K562 (cell line): ENCODE data around the gene NXF1. TPM values are rescaled to one million over a fixed set of nuclear protein-coding genes. Genes with fewer than 3 reads are reported as not detected.

ENCODE experiments used
- ARHGAP35 ChIP-seq: fragments of 450-650 bp; IDR thresholded peaks from 2 replicates; pipeline ENCODE4 v1.6.1; 2018; ENCODE audit not compliant: partially characterized antibody
- CBX2 ChIP-seq: fragments of 200-600 bp; sonication (generic); IDR thresholded peaks from one replicate; pipeline ENCODE4 v1.6.1; 2012; ENCODE audit warnings: mild to moderate bottlenecking, low read length, inconsistent platforms; ENCODE audit not compliant: insufficient read depth, poor library complexity, severe bottlenecking
- CCAR2 ChIP-seq: fragments of 200-400 bp; formaldehyde crosslinking; IDR thresholded peaks from 2 replicates; pipeline ENCODE4 v1.6.1; 2017; ENCODE audit warnings: mild to moderate bottlenecking, low read depth, low read length
- ETS1 ChIP-seq: conservative IDR thresholded peaks from 2 replicates; pipeline ENCODE4 v1.6.1; 2011; ENCODE audit warnings: low read depth, mild to moderate bottlenecking, low read length; ENCODE audit not compliant: control insufficient read depth
- FOSL1 ChIP-seq: fragments of 200-800 bp; sonication (Bioruptor generic); conservative IDR thresholded peaks from 2 replicates; pipeline ENCODE4 v1.6.1; 2016; ENCODE audit warnings: missing genetic modification characterization, missing compliant biosample characterization
- FOXA1 ChIP-seq: fragments of 450-650 bp; IDR thresholded peaks from 2 replicates; pipeline ENCODE4 v1.6.1; 2016; ENCODE audit warnings: mild to moderate bottlenecking, borderline replicate concordance
- FOXK2 ChIP-seq, 2 experiments: fragments of 450-650 bp; IDR thresholded peaks in 1 of 2; conservative IDR thresholded peaks in 1 of 2; 2 replicates each; pipeline ENCODE4 v1.6.1; 2016; ENCODE audit warnings: low read depth in 2 of 2, mild to moderate bottlenecking in 1 of 2
- FUS ChIP-seq: fragments of 200-400 bp; formaldehyde crosslinking; optimal IDR thresholded peaks from 2 replicates; pipeline ENCODE3; 2017; ENCODE audit warnings: low read depth, low read length
- MIER1 ChIP-seq: fragments of 450-650 bp; IDR thresholded peaks from 2 replicates; pipeline ENCODE4 v1.6.1; 2016; ENCODE audit warnings: antibody characterized with exemption, mild to moderate bottlenecking, low read depth
- MITF ChIP-seq: IDR thresholded peaks from 2 replicates; pipeline ENCODE4 v1.6.1; 2014; ENCODE audit warnings: antibody characterized with exemption
- NELFE ChIP-seq: IDR thresholded peaks from 2 replicates; pipeline ENCODE4 v1.6.1; 2011; ENCODE audit warnings: mild to moderate bottlenecking; ENCODE audit not compliant: insufficient read depth, insufficient read length
- POLR2H ChIP-seq: IDR thresholded peaks from 2 replicates; pipeline ENCODE4 v1.6.1; 2016; ENCODE audit warnings: missing genetic modification characterization, low read depth, mild to moderate bottlenecking, control low read depth, missing compliant biosample characterization, moderate library complexity
- RERE ChIP-seq: sonication (generic); formaldehyde crosslinking; IDR thresholded peaks from 2 replicates; pipeline ENCODE4 v1.8.0; 2023; ENCODE audit warnings: missing genetic modification reagents, mild to moderate bottlenecking, borderline replicate concordance
- RFX1 ChIP-seq: fragments of 450-650 bp; IDR thresholded peaks from 2 replicates; pipeline ENCODE4 v1.6.1; 2016; ENCODE audit warnings: mild to moderate bottlenecking, moderate library complexity
- SMARCB1 ChIP-seq: IDR thresholded peaks from 2 replicates; pipeline ENCODE4 v1.6.1; 2011; ENCODE audit warnings: improper control_type of control experiment, low read depth; ENCODE audit not compliant: insufficient read length
- SMARCE1 ChIP-seq: fragments of 450-650 bp; IDR thresholded peaks from 2 replicates; pipeline ENCODE4 v1.7.1; 2016; ENCODE audit warnings: mild to moderate bottlenecking
- VEZF1 ChIP-seq: fragments of 200-800 bp; sonication (Bioruptor generic); IDR thresholded peaks from 2 replicates; pipeline ENCODE4 v1.6.1; 2017; ENCODE audit warnings: missing genetic modification characterization, missing compliant biosample characterization
- ZNF511 ChIP-seq: sonication (generic); formaldehyde crosslinking; IDR thresholded peaks from 2 replicates; pipeline ENCODE4 v1.8.0; 2022; ENCODE audit warnings: mild to moderate bottlenecking, missing genetic modification reagents
- polyA plus RNA-seq, 8 experiments: library from polyadenylated mRNA; depleted of rRNA in 4 of 8; stranded (reverse) in 5 of 8; unstranded in 3 of 8; fragments of >200 nt; fragmentation: Nextera tagmentation in 2 of 8; fragmentation: Illumina TruSeq in 1 of 8; extraction: Ambion mirVana in 2 of 8; extraction: Trizol in 1 of 8; gene quantifications; 2 replicates each; pipeline versions ENCODE4 v1.2.1 to v1.2.3, GENCODE V29; 2011 to 2014; ENCODE audit warnings: inconsistent platforms in 1 of 8, missing spikeins in 1 of 8
- total RNA-seq, 7 experiments: library from RNA; depleted of rRNA in 6 of 7; stranded (reverse); fragments of >200 nt in 6 of 7; fragmentation: Illumina TruSeq in 2 of 7; extraction: Trizol in 2 of 7; gene quantifications; 2 replicates each; pipeline versions ENCODE4 v1.2.1 to v1.2.3, GENCODE V29; 2011 to 2021; ENCODE audit warnings: low replicate concordance in 1 of 7

The NXF1 gene
- total and polyA plus RNA-seq, 9 of the 15 experiments (the other 6 are each of a cell fraction or from before 2014, with no cell fraction given): 18.1 to 98.3 (median 35.8) TPM

GRCh38 chr11:62791501-62792201 lies 13.6 kb downstream of the NXF1 start, which contains the start of gene TMEM223 (continued):
- TF ChIP-seq RERE (CRISPR knock-in tag) (no peak), MITF (no peak), ETS1 (peak; percentile 86), FUS (no peak), CCAR2 (no peak), FOXK2 (conservative IDR thresholded peaks at IDR 0.05 in 1 of 2, IDR thresholded peaks at IDR 0.05 in 1 of 2; ENCODE audit: low read depth in 2 of 2) (no peak), NELFE (no peak), SMARCB1 (no peak), SMARCE1 (no peak), FOSL1 (tag) (no peak), RFX1 (no peak), CBX2 (no peak), ARHGAP35 (no peak), MIER1 (no peak), FOXA1 (no peak), ZNF511 (peak; percentile 91), VEZF1 (CRISPR knock-in tag) (peak; percentile 90), POLR2H (tag) (peak; percentile 73; the same call in 1 of the 2 replicates)
